Activated CD4-positive, alpha-beta memory T cell treated with anti-CD3 and anti-CD28 coated beads for 36 hours (primary cell): ENCODE data around the gene ATP5PB. TPM values are rescaled to one million over a fixed set of nuclear protein-coding genes. Genes with fewer than 3 reads are reported as not detected.

Experiments used
- CTCF ChIA-PET: fragments of 350-600 bp; sonication (Branson Sonifier 250); formaldehyde crosslinking; loops from one replicate; lab custom pipeline; 2021; ENCODE audit warnings: antibody characterized with exemption, inconsistent platforms; lab: Charles Lee
- POLR2A ChIA-PET: fragments of 350-600 bp; sonication (Branson Sonifier 250); formaldehyde crosslinking; loops from one replicate; lab custom pipeline; 2021; ENCODE audit warnings: antibody characterized with exemption; lab: Charles Lee
- DNase-seq: peaks from one replicate; pipeline ENCODE4 v3.0.0-alpha.2; 2020
- H3K27ac Mint-ChIP-seq: one replicate; pipeline ENCODE4 v1.8.0; 2021; ENCODE audit warnings: mixed read lengths
- H3K27me3 Mint-ChIP-seq: one replicate; pipeline ENCODE4 v1.8.0; 2021; ENCODE audit warnings: mixed read lengths
- H3K36me3 Mint-ChIP-seq: one replicate; pipeline ENCODE4 v1.8.0; 2021; ENCODE audit warnings: mixed read lengths
- H3K4me1 Mint-ChIP-seq: one replicate; pipeline ENCODE4 v1.8.0; 2021; ENCODE audit warnings: low read depth, mixed read lengths
- H3K4me3 Mint-ChIP-seq: one replicate; pipeline ENCODE4 v1.8.0; 2021; ENCODE audit warnings: mild to moderate bottlenecking, mixed read lengths
- H3K9me3 Mint-ChIP-seq: one replicate; pipeline ENCODE4 v1.8.0; 2021; ENCODE audit warnings: mixed read lengths
- intact Hi-C: fragments of 100-400 bp; cut with micrococcal nuclease; formaldehyde crosslinking; loops from one replicate; pipeline ENCODE4 v1.15.1; 2023
- total RNA-seq, 2 experiments: library from RNA; stranded (reverse); gene quantifications; one replicate each; pipeline ENCODE4 v1.2.3, GENCODE V29; 2021

ATP5PB gene
- total RNA-seq, 2 experiments from 2014 or later = 300 to 302 TPM

DNA sequence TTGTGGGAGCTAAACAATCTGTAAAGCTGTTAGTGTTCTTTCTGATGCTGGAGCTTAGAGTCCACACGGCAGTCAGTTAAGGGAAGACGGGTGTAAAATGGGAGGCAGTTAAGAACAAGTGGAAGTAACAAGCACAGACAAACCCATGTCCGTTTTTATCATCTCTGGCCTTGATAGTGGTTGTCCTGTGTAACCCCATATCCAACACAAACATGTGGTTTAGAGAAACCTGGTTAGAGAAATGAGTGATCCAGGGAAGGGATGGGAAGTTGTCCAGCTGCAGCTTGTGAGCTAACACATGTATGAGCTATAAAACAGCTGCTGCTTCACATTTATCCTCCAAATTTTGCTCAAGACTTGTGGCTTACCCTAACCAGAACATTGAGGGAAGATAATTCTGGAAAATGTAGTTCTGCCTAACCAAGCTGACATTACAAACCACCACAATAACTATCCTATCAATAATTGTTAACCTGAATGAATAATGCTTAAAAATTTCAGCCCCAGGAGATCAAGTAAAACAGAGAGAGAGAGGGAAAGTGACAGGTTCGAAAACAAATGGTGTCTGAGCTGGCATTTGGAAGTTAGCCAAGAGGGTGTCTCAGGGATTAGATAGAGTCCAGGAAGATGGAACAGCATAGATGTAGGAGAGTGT lies 13.9 kb downstream of the ATP5PB start:
- H3K9me3 Mint-ChIP-seq = no peaks in the 10 kb centered on the region

DNA sequence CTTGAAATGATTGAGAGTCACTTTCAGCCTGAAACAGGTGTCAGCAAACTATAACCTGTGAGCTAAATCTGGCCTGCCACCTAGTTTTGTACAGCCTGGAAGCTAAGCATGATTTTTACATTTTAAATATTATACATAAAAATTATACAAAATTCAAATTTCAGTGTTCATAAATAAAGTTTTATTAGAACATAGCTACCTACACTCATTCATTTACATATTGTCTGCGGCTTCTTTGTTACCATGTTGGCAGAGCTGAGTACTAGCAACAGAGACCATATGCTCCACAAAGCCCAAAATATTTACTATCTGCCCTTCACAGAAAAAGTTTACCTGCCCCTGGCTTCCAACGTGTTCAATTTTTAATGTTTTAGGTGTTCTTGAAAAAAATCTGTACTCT lies 16.5 kb downstream of the ATP5PB start:
- POLR2A ChIA-PET = no interaction called here
- H3K27ac Mint-ChIP-seq = no peak overlapping the region
- CTCF ChIA-PET = interaction anchor here (1.2 to 1.3 kb wide), 2 partner anchors 17 to 42 kb away, joined by 3 read pairs; partner anchors contain the start of genes ATP5PB and WDR77
- DNase-seq = no peak
- H3K27me3 Mint-ChIP-seq = no peaks in the 10 kb centered on the region
- peaks cover 7% of the 10 kb centered on the region for H3K4me1 Mint-ChIP-seq
- H3K4me3 Mint-ChIP-seq = no peak overlapping the region
- H3K9me3 Mint-ChIP-seq = no peaks in the 10 kb centered on the region
- intact Hi-C loops = no loop called here
- H3K36me3 Mint-ChIP-seq = peaks cover 14% of the 10 kb centered on the region

More for the DNA sequence above, 13.9 kb downstream of the ATP5PB start:
- H3K27ac Mint-ChIP-seq = peak overlapping the region; percentile 6
- H3K4me3 Mint-ChIP-seq = no peak overlapping the region
- H3K27me3 Mint-ChIP-seq = no peaks in the 10 kb centered on the region
- peaks cover 27% of the 10 kb centered on the region for H3K36me3 Mint-ChIP-seq
- intact Hi-C loops = no loop called here
- ChIA-PET CTCF (interaction anchor here (1.0 to 1.5 kb wide), 4 partner anchors 18 to 284 kb away, joined by 3 to 6 read pairs (median 4); no protein-coding TSS in a partner anchor), POLR2A (interaction anchor here (0.8 kb wide), 1 partner anchor 15 kb away, joined by 3 read pairs; no protein-coding TSS in a partner anchor)
- DNase-seq = no peak
- H3K4me1 Mint-ChIP-seq = peaks cover 7% of the 10 kb centered on the region

DNA sequence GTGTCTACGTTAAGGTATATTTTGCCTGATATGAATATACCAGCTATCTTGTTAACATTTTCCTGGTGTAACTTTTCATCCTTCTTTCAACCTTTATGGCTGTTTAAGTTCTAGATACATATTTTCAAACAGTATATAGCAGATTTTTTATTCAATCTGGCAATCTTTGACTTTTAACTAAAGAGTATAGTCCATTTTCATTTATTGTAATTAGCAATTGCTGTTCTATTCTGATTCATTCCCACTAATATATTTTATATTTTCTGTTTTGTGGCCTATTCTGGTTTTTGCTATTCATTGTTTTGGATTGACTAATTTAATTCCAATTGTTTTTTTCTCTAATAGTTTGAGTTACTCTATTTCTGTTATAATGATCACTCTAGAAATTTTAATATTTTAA lies 17.2 kb downstream of the ATP5PB start:
- intact Hi-C loops = no loop called here
- POLR2A ChIA-PET = no interaction called here
- no peak overlapping the region for H3K27ac Mint-ChIP-seq
- H3K4me3 Mint-ChIP-seq = no peak overlapping the region
- peaks cover 14% of the 10 kb centered on the region for H3K36me3 Mint-ChIP-seq
- H3K9me3 Mint-ChIP-seq = no peaks in the 10 kb centered on the region
- H3K4me1 Mint-ChIP-seq = peaks cover 7% of the 10 kb centered on the region
- no peak for DNase-seq
- H3K27me3 Mint-ChIP-seq = no peaks in the 10 kb centered on the region
- CTCF ChIA-PET = interaction anchor here (1.2 to 1.3 kb wide), 2 partner anchors 18 to 41 kb away, joined by 3 read pairs; partner anchors contain the start of genes ATP5PB and WDR77

DNA sequence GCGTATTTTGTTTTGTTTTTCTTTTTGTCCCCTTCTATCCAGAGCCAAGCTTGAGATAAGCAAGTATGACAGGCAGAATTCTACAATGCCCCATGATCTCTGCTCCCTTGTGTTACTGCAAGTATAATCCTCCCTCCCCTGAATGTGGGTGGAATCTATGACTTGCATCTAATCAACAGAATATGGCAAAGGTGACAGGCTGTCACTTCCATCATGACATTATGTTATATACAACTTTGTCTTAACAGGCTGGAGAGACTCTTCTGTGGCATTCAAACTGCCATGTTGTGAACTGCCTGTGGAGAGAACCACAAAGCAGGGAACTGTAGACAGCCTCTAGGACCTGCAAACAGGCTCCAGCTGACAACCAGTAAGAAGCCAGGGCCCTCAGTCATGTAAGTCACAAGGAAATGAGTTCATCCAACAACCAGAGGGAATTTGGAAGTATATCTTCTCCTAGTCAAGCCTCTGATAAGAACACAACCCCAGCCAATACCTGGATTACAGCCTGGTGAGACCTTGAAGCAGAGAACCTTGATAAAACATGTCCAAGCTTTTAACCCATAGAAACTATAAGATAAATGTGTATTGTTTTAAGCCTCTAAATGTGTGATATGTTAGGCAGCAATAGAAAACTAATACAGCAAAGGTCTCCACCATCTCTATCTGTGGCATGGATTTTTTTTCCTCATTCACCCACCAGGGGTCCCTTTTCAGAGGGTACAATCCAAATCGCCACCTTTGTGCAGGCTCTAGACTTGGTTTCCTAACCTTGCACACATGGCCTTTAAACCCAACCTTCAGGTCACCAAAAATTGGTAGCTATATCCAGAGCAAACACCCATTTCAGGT lies 18.8 kb downstream of the ATP5PB start:
- peaks cover 15% of the 10 kb centered on the region for H3K4me1 Mint-ChIP-seq
- peaks cover 13% of the 10 kb centered on the region for H3K36me3 Mint-ChIP-seq
- no peak for DNase-seq
- no peaks in the 10 kb centered on the region for H3K27me3 Mint-ChIP-seq
- intact Hi-C loops = no loop called here
- H3K27ac Mint-ChIP-seq = no peak overlapping the region
- no peak overlapping the region for H3K4me3 Mint-ChIP-seq
- ChIA-PET POLR2A (interaction anchor here (0.6 kb wide), 1 partner anchor 46 kb away, joined by 3 read pairs; no protein-coding TSS in a partner anchor), CTCF (interaction anchor here (1.2 to 2.1 kb wide), 2 partner anchors 15 to 39 kb away, joined by 5 read pairs; no protein-coding TSS in a partner anchor)
- H3K9me3 Mint-ChIP-seq = no peaks in the 10 kb centered on the region

DNA sequence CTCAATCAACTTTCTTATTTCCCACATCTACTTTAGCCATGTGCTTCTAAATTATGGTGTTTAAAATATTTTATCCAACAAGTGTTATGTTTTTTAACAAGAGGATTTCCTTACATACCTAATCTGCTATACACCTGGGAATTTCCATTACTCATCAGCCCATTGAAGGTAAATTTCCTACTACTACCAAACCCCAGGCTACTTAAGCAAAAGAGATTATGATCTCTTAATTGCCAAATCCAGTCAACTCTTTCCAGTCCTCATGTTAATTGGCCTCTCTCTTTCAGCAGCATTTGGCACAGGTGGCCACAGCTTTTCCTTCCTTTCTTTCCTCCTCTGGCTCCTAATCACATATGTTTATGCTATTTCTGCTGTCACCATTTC lies 19.4 kb downstream of the ATP5PB start:
- CTCF ChIA-PET = interaction anchor here (0.9 to 2.1 kb wide), 3 partner anchors 16 to 275 kb away, joined by 3 to 5 read pairs (median 5); no protein-coding TSS in a partner anchor
- Mint-ChIP-seq H3K4me3 (no peak overlapping the region), H3K4me1 (peaks cover 14% of the 10 kb centered on the region), H3K36me3 (peaks cover 9% of the 10 kb centered on the region), H3K27ac (no peak overlapping the region), H3K27me3 (no peaks in the 10 kb centered on the region), H3K9me3 (no peaks in the 10 kb centered on the region)
- DNase-seq = no peak
- intact Hi-C loops = no loop called here
- POLR2A ChIA-PET = interaction anchor here (0.6 kb wide), 1 partner anchor 45 kb away, joined by 3 read pairs; no protein-coding TSS in a partner anchor

DNA sequence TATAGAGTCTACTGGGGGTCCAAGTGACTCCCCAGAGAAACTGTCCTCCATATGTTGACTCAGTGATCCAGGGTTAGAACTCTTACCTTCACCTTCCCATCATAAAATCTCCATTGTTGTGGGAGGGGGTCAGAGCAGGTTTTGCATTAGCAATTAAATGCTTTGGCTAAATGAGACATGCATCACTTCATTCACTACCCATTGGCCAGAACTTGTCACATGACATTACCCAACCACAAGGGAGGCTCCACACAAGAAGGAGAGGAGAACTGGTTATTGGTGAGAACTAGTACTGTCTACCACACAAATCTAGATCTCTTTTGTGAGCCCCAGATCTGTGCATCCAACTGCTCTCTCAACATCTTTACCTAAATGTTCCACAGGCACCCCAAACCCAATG lies 20.3 kb downstream of the ATP5PB start:
- H3K4me1 Mint-ChIP-seq = peaks cover 17% of the 10 kb centered on the region
- ChIA-PET POLR2A (no interaction called here), CTCF (interaction anchor here (0.9 to 2.1 kb wide), 2 partner anchors 16 to 274 kb away, joined by 3 to 5 read pairs; no protein-coding TSS in a partner anchor)
- intact Hi-C loops = no loop called here
- no peak for DNase-seq
- peaks cover 7% of the 10 kb centered on the region for H3K36me3 Mint-ChIP-seq
- H3K27ac Mint-ChIP-seq = no peak overlapping the region
- no peaks in the 10 kb centered on the region for H3K9me3 Mint-ChIP-seq
- no peak overlapping the region for H3K4me3 Mint-ChIP-seq
- H3K27me3 Mint-ChIP-seq = no peaks in the 10 kb centered on the region

DNA sequence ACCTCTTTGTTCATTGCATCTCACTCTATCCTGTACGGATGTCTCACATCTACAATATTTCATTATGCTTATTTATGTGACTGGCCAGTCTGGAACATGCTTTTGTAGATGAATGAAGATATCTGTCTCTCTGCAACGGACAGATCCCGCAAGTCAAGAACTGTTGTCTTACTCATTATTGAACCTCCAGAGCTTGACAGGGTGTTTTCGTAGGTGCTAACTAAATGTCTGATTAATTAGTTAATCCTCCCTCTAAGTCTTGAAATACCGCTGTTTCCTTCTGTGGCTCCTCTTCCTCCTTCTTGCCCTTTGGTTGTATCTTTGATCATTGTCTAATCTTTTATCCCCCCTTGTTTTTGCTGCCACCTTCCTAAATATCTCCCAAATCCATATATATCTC lies 21.3 kb downstream of the ATP5PB start:
- CTCF ChIA-PET = interaction anchor here (1.6 to 2.6 kb wide), 2 partner anchors 37 to 284 kb away, joined by 5 to 10 read pairs; no protein-coding TSS in a partner anchor
- H3K9me3 Mint-ChIP-seq = no peaks in the 10 kb centered on the region
- no peaks in the 10 kb centered on the region for H3K27me3 Mint-ChIP-seq
- POLR2A ChIA-PET = no interaction called here
- no peak for DNase-seq
- intact Hi-C loops = loop anchor here (10.0 kb wide), 1 partner anchor 596 kb away; the partner anchor contains the start of gene CD53
- no peak overlapping the region for H3K27ac Mint-ChIP-seq
- no peak overlapping the region for H3K4me3 Mint-ChIP-seq
- peaks cover 7% of the 10 kb centered on the region for H3K36me3 Mint-ChIP-seq
- peaks cover 27% of the 10 kb centered on the region for H3K4me1 Mint-ChIP-seq

DNA sequence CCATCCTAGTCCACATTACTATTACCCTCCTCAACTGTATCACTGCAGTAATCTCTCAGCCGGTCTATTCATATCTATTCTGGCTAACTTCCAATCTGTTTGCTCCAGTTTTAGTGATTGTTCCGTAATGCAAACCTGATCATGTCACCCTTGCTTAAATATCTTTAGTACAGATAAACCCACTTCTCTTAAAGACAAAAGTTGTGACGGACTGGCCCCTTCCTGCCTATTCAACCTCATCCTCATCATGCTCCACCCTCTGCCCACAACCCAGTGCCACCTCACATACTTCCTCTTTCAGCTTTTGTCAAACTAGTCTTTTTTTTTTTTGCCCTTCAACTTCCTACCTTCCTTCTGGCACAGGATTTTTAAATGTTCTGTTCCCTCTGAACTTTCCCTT lies 21.7 kb downstream of the ATP5PB start:
- Mint-ChIP-seq H3K9me3 (no peaks in the 10 kb centered on the region), H3K4me3 (no peak overlapping the region), H3K27ac (no peak overlapping the region), H3K36me3 (peaks cover 7% of the 10 kb centered on the region), H3K27me3 (no peaks in the 10 kb centered on the region), H3K4me1 (peaks cover 31% of the 10 kb centered on the region)
- intact Hi-C loops = loop anchor here (1.0 to 10.0 kb wide), 4 partner anchors 16 to 596 kb away; partner anchors contain the start of genes ATP5PB, CD53 and WDR77
- CTCF ChIA-PET = interaction anchor here (1.1 to 2.6 kb wide), 3 partner anchors 37 to 284 kb away, joined by 5 to 10 read pairs (median 5); no protein-coding TSS in a partner anchor
- DNase-seq = peak; percentile 85
- POLR2A ChIA-PET = no interaction called here

DNA sequence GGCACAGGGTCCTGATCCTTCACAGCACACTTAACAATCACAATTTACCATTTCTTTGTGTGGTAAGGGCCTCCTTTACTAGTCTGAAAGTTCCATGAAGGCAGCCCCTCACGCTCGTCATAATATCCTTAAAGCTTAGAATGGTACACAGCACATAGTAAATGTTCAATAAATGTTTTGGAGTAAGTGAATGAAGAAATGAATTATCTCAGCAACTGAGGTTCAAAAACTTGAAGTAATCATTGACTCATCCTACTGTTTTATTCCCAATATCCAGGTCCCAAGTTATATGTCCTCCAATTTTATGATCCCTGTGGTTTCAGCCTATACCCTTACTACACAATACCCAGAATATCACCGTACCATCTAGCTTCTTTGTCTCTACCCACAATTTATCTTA lies 22.3 kb downstream of the ATP5PB start:
- intact Hi-C loops = loop anchor here (1.0 to 10.0 kb wide), 4 partner anchors 16 to 597 kb away; partner anchors contain the start of genes ATP5PB, CD53 and WDR77
- Mint-ChIP-seq H3K27ac (no peak overlapping the region), H3K4me1 (peaks cover 37% of the 10 kb centered on the region), H3K4me3 (no peak overlapping the region), H3K36me3 (peaks cover 7% of the 10 kb centered on the region), H3K9me3 (no peaks in the 10 kb centered on the region), H3K27me3 (no peaks in the 10 kb centered on the region)
- ChIA-PET CTCF (interaction anchor here (1.1 to 2.6 kb wide), 3 partner anchors 36 to 284 kb away, joined by 5 to 10 read pairs (median 5); no protein-coding TSS in a partner anchor), POLR2A (interaction anchor here (1.2 kb wide), 1 partner anchor 55 kb away, joined by 3 read pairs; no protein-coding TSS in a partner anchor)
- DNase-seq = no peak

DNA sequence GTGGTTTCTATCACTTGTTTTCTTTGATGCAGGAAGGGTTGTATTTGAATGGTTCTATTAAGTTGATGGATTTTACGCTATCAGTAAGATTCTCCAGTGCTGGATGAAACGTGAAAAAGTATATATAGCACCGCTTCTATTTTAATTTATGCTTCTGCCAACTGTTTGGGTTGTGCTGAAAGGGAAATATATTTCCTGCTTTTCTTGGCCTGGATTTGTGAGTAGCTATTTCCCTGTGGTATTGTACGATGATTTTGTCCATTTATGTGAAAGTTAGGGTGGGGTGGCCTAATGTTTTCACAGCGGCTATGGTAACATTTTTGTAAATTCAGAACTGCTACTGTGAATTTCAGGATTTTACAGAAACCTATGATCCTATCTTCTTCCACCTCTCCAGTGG lies 24.8 kb downstream of the ATP5PB start:
- H3K4me3 Mint-ChIP-seq = peak overlapping the region; percentile 78
- ChIA-PET POLR2A (no interaction called here), CTCF (interaction anchor here (1.0 to 2.4 kb wide), 4 partner anchors 34 to 281 kb away, joined by 4 to 14 read pairs (median 4); no protein-coding TSS in a partner anchor)
- DNase-seq = no peak
- intact Hi-C loops = loop anchor here (10.0 kb wide), 1 partner anchor 599 kb away; the partner anchor contains the start of gene CD53
- peaks cover 16% of the 10 kb centered on the region for H3K36me3 Mint-ChIP-seq
- H3K27ac Mint-ChIP-seq = peak overlapping the region; percentile 88
- no peaks in the 10 kb centered on the region for H3K27me3 Mint-ChIP-seq
- peaks cover 58% of the 10 kb centered on the region for H3K4me1 Mint-ChIP-seq
- H3K9me3 Mint-ChIP-seq = no peaks in the 10 kb centered on the region

DNA sequence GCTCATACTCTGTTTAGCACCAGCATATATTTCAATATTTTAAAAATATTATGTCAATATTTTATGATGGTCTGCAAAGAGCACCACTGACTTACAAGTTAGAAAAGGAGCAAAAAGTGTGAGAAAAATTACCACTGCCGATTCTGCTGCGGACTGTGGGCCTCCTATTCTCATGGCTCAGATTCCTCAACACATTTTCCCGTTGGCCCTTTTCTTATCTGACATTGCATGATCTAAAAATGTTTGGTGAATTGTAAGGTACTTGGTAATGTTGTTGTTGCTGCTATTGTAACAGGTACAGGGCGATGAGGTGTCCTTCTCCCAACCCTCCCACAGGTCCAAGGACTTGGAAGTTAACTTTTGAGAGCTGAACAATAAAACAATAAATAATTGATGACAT lies 25.3 kb downstream of the ATP5PB start:
- Mint-ChIP-seq H3K27me3 (no peaks in the 10 kb centered on the region), H3K4me3 (peak overlapping the region; percentile 78), H3K27ac (peak overlapping the region; percentile 88), H3K4me1 (peaks cover 58% of the 10 kb centered on the region), H3K9me3 (no peaks in the 10 kb centered on the region), H3K36me3 (peaks cover 16% of the 10 kb centered on the region)
- ChIA-PET CTCF (interaction anchor here (1.0 to 5.3 kb wide), 5 partner anchors 34 to 280 kb away, joined by 4 to 35 read pairs (median 5); no protein-coding TSS in a partner anchor), POLR2A (interaction anchor here (3.3 kb wide), 1 partner anchor 34 kb away, joined by 18 read pairs; no protein-coding TSS in a partner anchor)
- intact Hi-C loops = loop anchor here (10.0 kb wide), 1 partner anchor 600 kb away; the partner anchor contains the start of gene CD53
- DNase-seq = no peak
